ENCODE results near the gene BEGAIN.

Gene BEGAIN

GRCh38 chr14:100569734-100570286 is 17.4 kb downstream of the BEGAIN start:
- no peak for TF ChIP-seq CTCF (IDR thresholded peaks at IDR 0.05; ENCODE audit: low read depth, low read length)

GRCh38 chr14:100568998-100569733 is 18.1 kb downstream of the BEGAIN start:
- DNase-seq (ENCODE audit: extremely low read depth, low read depth) = no peak
- no peak for TF ChIP-seq CTCF (IDR thresholded peaks at IDR 0.05; ENCODE audit: low read depth, low read length)

More at GRCh38 chr14:100569734-100570286, 17.4 kb downstream of the BEGAIN start:
- DNase-seq (ENCODE audit: extremely low read depth, low read depth) = no peak

GRCh38 chr14:100568164-100568997 is 18.8 kb downstream of the BEGAIN start:
- no peak for TF ChIP-seq CTCF (IDR thresholded peaks at IDR 0.05; ENCODE audit: low read depth, low read length)
- DNase-seq (ENCODE audit: extremely low read depth, low read depth) = no peak

- no peak for TF ChIP-seq CTCF (IDR thresholded peaks at IDR 0.05; ENCODE audit: low read depth, low read length)
- DNase-seq (ENCODE audit: extremely low read depth, low read depth) = no peak
Observed at GRCh38 chr14:100567877-100568163, 19.4 kb downstream of the BEGAIN start.

GRCh38 chr14:100567009-100567876 is 20.0 kb downstream of the BEGAIN start:
- no peak for DNase-seq (ENCODE audit: extremely low read depth, low read depth)
- no peak for TF ChIP-seq CTCF (IDR thresholded peaks at IDR 0.05; ENCODE audit: low read depth, low read length)

GRCh38 chr14:100566586-100566985 is 20.6 kb downstream of the BEGAIN start:
- no peak for TF ChIP-seq CTCF (IDR thresholded peaks at IDR 0.05; ENCODE audit: low read depth, low read length)
- no peak for DNase-seq (ENCODE audit: extremely low read depth, low read depth)
